MCF 10A (cell line): ENCODE measurements around the gene PI4KA. TPM values are rescaled to one million over a fixed set of nuclear protein-coding genes. Genes with fewer than 3 reads are reported as not detected.
"Not testable (repeated sequence)": the region's sequence is repeated elsewhere in the genome, so short reads cannot be mapped to it uniquely, and the experiment has no call there.

ENCODE experiments used
- BruUV-seq: library from RNA; stranded (reverse); fragments of 400-500 nt; replicated peaks from 2 replicates; lab custom pipeline; 2021; lab: Mats Ljungman, UMichigan
- CTCF ChIA-PET: fragments of 300-600 bp; sonication (Branson Sonifier 250); formaldehyde crosslinking; extraction: SDS; loops from one replicate; lab custom pipeline; 2021; ENCODE audit warnings: antibody characterized with exemption, inconsistent platforms; lab: Yijun Ruan, JAX
- POLR2A ChIA-PET: fragments of 300-600, 350-650 bp; sonication (Branson Sonifier 250); formaldehyde crosslinking; extraction: SDS; loops from one replicate; lab custom pipeline; 2020; ENCODE audit warnings: antibody characterized with exemption, inconsistent platforms; lab: Yijun Ruan, JAX
- DNase-seq: peaks from one replicate; pipeline ENCODE4 v3.0.0-alpha.2; 2018; ENCODE audit not compliant: unreplicated experiment
- H3K27ac Mint-ChIP-seq: one replicate; pipeline ENCODE4 v1.8.0; 2022; ENCODE audit warnings: mild to moderate bottlenecking, low read depth, mixed read lengths; ENCODE audit not compliant: unreplicated experiment
- H3K27me3 Mint-ChIP-seq: one replicate; pipeline ENCODE4 v1.8.0; 2022; ENCODE audit warnings: mixed read lengths; ENCODE audit not compliant: insufficient read depth, unreplicated experiment
- H3K36me3 Mint-ChIP-seq: one replicate; pipeline ENCODE4 v1.8.0; 2022; ENCODE audit warnings: mild to moderate bottlenecking, moderate library complexity, mixed read lengths; ENCODE audit not compliant: insufficient read depth, unreplicated experiment
- H3K4me1 Mint-ChIP-seq: one replicate; pipeline ENCODE4 v1.8.0; 2022; ENCODE audit warnings: mixed read lengths; ENCODE audit not compliant: insufficient read depth, unreplicated experiment
- H3K4me3 Mint-ChIP-seq: one replicate; pipeline ENCODE4 v1.8.0; 2022; ENCODE audit warnings: mild to moderate bottlenecking, moderate library complexity, mixed read lengths; ENCODE audit not compliant: unreplicated experiment
- H3K9me3 Mint-ChIP-seq: one replicate; pipeline ENCODE4 v1.8.0; 2022; ENCODE audit warnings: mixed read lengths; ENCODE audit not compliant: unreplicated experiment
- CTCF ChIP-seq: fragments of 200-600 bp; IDR thresholded peaks from one replicate; pipeline ENCODE4 v1.8.0; 2022; ENCODE audit warnings: antibody characterized with exemption, mild to moderate bottlenecking; ENCODE audit not compliant: unreplicated experiment
- intact Hi-C: fragments of 100-400 bp; cut with micrococcal nuclease; formaldehyde crosslinking; loops from 2 replicates; pipeline ENCODE4 v1.14.1; 2022
- total RNA-seq: library from RNA; stranded (reverse); gene quantifications from 2 replicates; pipeline ENCODE4 v1.2.3, GENCODE V29; 2022

Gene PI4KA
- total RNA-seq, 1 experiment from 2014 or later, result 39.0 TPM

GRCh38 chr22:20904980-20905355, 46.4 kb upstream of the PI4KA start:
- POLR2A ChIA-PET, result interaction anchor here (0.7 to 4.6 kb wide), 19 partner anchors 8 to 787 kb away, joined by 3 to 58 read pairs (median 4); partner anchors contain the start of genes CRKL and LZTR1
- no peak for DNase-seq
- TF ChIP-seq CTCF, result no peak
- Mint-ChIP-seq H3K4me3 (peak overlapping the region; percentile 52), H3K36me3 (no peaks in the 10 kb centered on the region), H3K4me1 (peaks cover 15% of the 10 kb centered on the region), H3K27me3 (no peaks in the 10 kb centered on the region), H3K27ac (peak overlapping the region; percentile 95), H3K9me3 (no peaks in the 10 kb centered on the region)
- BruUV-seq, result TSS peak; percentile 95
- CTCF ChIA-PET, result interaction anchor here (0.5 to 3.8 kb wide), 6 partner anchors 13 to 96 kb away, joined by 3 to 18 read pairs (median 3); partner anchors contain the start of gene CRKL
- intact Hi-C loops, result loop anchor here (1.0 kb wide), 1 partner anchor 12 kb away; the partner anchor contains the start of gene CRKL

- peak; percentile 98 for DNase-seq
- TSS peak; percentile 91 for BruUV-seq
- Mint-ChIP-seq H3K27ac (peak overlapping the region; percentile 95), H3K4me1 (peaks cover 15% of the 10 kb centered on the region), H3K4me3 (peak overlapping the region; percentile 52), H3K9me3 (no peaks in the 10 kb centered on the region), H3K36me3 (no peaks in the 10 kb centered on the region), H3K27me3 (no peaks in the 10 kb centered on the region)
- no peak for TF ChIP-seq CTCF
- ChIA-PET POLR2A (interaction anchor here (0.6 to 4.6 kb wide), 20 partner anchors 9 to 98 kb away, joined by 3 to 58 read pairs (median 4); partner anchors contain the start of genes CRKL and LZTR1), CTCF (interaction anchor here (0.5 to 3.8 kb wide), 6 partner anchors 13 to 97 kb away, joined by 3 to 18 read pairs (median 3); no protein-coding TSS in a partner anchor)
- intact Hi-C loops, result loop anchor here (1.0 kb wide), 1 partner anchor 13 kb away; the partner anchor contains the start of gene CRKL
Observed at GRCh38 chr22:20904008-20904979, 45.7 kb upstream of the PI4KA start.

- Mint-ChIP-seq H3K4me1 (peaks cover 15% of the 10 kb centered on the region), H3K9me3 (no peaks in the 10 kb centered on the region), H3K27me3 (no peaks in the 10 kb centered on the region), H3K4me3 (no peak overlapping the region), H3K36me3 (no peaks in the 10 kb centered on the region), H3K27ac (no peak overlapping the region)
- intact Hi-C loops, result no loop called here
- TF ChIP-seq CTCF, result no peak
- no TSS peak for BruUV-seq
- ChIA-PET CTCF (interaction anchor here (0.6 to 0.8 kb wide), 3 partner anchors 11 to 961 kb away, joined by 3 to 5 read pairs (median 3); no protein-coding TSS in a partner anchor), POLR2A (interaction anchor here (4.0 kb wide), 1 partner anchor 18 kb away, joined by 31 read pairs; no protein-coding TSS in a partner anchor)
- DNase-seq, result no peak
Observed at GRCh38 chr22:20903093-20903492, 44.5 kb upstream of the PI4KA start.

- H3K4me1 Mint-ChIP-seq, result peaks cover 15% of the 10 kb centered on the region
- H3K27me3 Mint-ChIP-seq, H3K36me3 Mint-ChIP-seq, DNase-seq, H3K9me3 Mint-ChIP-seq, intact Hi-C loops, BruUV-seq, H3K4me3 Mint-ChIP-seq, H3K27ac Mint-ChIP-seq, POLR2A ChIA-PET: not testable (repeated sequence)
- CTCF ChIA-PET, result interaction anchor here (0.6 to 1.1 kb wide), 3 partner anchors 16 to 742 kb away, joined by 3 to 11 read pairs (median 3); no protein-coding TSS in a partner anchor
Observed at GRCh38 chr22:20901093-20902033, 42.8 kb upstream of the PI4KA start.
